ENCODE results near the gene CAPN2.

The CAPN2 gene

GRCh38 chr1:223712194-223712849 lies at the start of gene CAPN2:
TSS of gene CAPN2 (plus strand) at chr1:223712539. CDS start at chr1:223712641, 102 bp downstream.
- peak; percentile 60 for DNase-seq (ENCODE audit: low spot score)

- DNase-seq (ENCODE audit: low spot score): no peak
These were observed 49.4 kb upstream of the CAPN2 start for GRCh38 chr1:223662943-223663342.

GRCh38 chr1:223664106-223664505 lies 48.2 kb upstream of the CAPN2 start:
- DNase-seq (ENCODE audit: low spot score): no peak

- DNase-seq (ENCODE audit: low spot score): no peak
These were observed 46.6 kb upstream of the CAPN2 start, which contains the start of gene CAPN8 for GRCh38 chr1:223665592-223666312. TSS of gene CAPN8 (minus strand) at chr1:223665701. CDS start at chr1:223665646, 55 bp downstream.

GRCh38 chr1:223667484-223668182 lies 44.7 kb upstream of the CAPN2 start:
- no peak for DNase-seq (ENCODE audit: low spot score)

DNA sequence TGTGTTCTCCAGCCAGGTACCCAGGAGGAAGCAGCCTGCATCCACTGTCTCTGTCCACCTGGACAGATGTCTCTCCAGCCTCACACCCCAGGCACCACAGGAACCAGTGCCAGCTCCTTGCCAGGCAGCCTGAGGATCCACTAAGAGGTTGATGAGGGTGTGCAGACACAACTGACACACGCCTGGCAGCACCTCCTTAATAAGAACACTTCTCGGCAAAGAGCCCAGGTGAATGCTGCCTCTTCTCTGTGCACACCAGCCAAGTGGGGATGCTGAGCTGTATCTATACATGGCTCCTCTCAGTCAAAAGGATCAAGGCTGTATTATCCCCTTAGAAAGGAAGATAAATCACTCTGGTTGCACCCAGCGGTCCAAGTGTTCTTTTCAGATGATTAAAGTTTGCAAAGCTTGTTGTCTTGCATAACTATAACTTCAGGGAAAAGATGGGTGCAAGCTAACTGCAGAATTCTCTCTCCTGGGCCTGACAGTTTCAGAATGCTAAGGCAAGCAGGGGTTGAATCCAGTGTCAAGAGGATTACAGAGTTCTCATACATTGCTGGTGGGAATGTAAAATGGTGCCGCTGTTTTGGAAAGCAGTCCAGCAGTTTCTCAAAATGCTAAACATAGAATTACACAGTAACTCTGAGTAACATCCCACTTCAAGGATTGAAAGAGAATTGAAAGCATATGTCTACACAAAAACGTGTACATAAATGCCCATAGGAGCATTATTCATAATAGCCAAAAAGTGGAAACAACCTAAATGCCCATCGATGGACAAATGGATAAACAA lies 43.1 kb upstream of the CAPN2 start:
- no peak for DNase-seq (ENCODE audit: low spot score)

- peak; percentile 18 for DNase-seq (ENCODE audit: low spot score)
These were observed 41.7 kb upstream of the CAPN2 start for GRCh38 chr1:223670458-223671159.

DNA sequence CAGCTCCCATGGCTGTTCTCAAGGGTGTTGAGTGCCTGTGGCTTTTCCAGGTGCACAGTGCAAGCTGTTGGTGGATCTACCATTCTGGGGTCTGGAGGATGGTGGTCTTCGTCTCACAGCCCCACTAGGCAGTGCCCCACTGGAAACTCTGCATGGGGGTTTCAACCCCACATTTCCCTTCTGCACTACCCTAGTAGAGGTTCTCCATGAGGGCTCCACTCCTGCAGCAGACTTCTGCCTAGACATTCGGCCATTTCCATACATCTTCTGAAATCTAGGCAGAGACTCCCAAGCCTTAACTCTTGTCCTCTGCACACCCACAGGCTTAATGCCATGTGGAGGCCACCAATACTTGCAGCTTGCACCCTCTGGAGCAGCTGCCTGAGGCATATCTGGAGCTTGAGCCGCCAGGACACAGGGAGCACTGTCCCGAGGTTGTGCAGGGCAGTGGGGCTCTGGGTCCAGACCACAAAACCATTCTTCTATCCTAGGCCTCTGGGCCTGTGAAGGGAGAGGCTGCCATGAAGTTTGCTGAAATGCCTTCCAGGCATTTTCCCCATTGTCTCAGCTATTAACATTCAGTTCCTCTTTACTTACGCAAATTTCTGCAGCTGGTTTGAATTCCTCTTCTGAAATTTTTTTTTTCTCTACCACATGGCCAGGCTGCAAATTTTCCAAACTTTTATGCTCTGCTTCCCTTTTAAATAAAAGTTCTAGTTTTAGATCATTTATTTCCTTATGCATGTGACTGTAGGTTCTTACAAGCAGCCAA lies 38.0 kb upstream of the CAPN2 start:
- no peak for DNase-seq (ENCODE audit: low spot score)

GRCh38 chr1:223678841-223679240 lies 33.5 kb upstream of the CAPN2 start:
- no peak for DNase-seq (ENCODE audit: low spot score)

- no peak for DNase-seq (ENCODE audit: low spot score)
These were observed 32.2 kb upstream of the CAPN2 start for GRCh38 chr1:223680188-223680587.

DNA sequence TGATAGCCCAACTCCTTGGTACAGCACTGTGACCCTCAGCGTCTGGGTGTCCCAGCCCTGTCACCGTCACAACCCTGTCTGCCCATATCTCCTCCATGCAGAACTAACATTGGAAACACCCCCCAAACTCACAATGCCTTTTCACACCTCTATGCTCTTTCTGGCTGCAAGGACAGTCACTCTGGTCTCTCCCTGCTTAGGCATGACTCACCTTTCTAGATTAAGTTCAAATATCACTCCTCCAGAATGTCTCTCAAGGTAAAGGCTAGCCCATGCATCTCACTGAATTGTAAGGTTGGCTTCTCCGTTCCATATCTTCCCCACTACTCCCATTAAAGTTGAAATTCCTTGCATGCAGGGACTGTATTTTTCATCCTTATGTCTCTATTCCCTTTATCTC lies 29.8 kb upstream of the CAPN2 start:
- DNase-seq (ENCODE audit: low spot score): no peak

GRCh38 chr1:223683586-223684487 lies 28.5 kb upstream of the CAPN2 start:
- peak; percentile 52 for DNase-seq (ENCODE audit: low spot score)

DNA sequence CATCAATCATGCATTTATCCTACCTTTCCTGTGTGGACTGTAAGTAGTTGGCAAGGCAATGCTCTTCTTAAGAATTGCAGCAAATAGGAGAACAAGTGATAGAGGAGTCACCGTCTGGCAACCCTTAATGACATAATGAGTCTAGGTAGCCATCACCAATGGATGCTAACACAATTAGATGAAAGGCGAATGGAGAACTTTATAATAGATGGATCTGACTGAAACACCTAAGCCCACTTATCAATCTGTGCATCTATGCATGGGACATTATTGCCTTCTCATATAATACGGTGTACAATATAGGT lies 27.9 kb upstream of the CAPN2 start:
- no peak for DNase-seq (ENCODE audit: low spot score)

DNA sequence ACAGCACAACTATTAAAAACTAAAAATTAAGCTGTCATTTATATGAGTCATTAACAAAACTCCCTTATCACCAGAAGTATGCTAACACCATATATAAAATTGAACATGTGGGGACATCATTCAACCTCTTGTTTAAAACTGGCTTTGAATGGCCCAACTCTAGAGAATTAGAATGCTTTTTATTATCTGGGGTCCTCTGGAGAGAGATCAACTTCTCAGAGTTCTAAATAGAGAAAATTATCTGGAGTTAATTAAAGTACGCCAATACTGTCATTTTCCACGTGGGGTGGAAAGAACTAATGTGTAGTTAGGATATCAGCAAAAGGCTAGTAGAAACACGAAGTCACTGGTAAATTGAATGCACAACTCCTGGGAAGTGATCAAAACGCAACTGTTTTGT lies 21.2 kb upstream of the CAPN2 start:
- no peak for DNase-seq (ENCODE audit: low spot score)

GRCh38 chr1:223695014-223695548 lies 17.3 kb upstream of the CAPN2 start:
- no peak for DNase-seq (ENCODE audit: low spot score)

- no peak for DNase-seq (ENCODE audit: low spot score)
These were observed 16.4 kb upstream of the CAPN2 start for GRCh38 chr1:223695941-223696340.

DNA sequence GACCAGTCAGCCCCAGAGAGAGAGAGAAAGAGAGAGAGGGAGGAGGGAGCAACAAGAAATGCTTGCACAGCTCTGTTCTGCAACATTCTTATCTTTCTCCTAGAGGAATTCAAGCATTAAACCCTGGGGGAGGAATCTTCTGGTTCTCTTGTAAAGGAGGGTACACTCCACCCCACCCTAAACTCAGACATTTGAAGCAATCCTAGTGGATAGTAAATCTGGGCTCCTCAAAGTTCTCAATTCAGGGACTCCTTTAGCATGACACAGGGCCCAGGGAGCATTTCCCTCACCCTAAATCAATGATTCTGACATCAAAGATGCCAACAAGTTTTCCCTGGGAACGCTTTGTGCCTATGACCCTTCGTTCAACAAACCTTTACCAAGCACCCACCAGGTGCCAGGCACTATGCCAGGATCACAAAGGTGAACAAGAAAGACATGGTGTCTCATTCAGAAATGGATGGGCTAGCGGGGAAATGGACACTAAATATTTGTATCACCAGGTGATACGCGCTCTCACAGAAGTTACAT lies 11.9 kb upstream of the CAPN2 start:
- DNase-seq (ENCODE audit: low spot score): no peak

DNA sequence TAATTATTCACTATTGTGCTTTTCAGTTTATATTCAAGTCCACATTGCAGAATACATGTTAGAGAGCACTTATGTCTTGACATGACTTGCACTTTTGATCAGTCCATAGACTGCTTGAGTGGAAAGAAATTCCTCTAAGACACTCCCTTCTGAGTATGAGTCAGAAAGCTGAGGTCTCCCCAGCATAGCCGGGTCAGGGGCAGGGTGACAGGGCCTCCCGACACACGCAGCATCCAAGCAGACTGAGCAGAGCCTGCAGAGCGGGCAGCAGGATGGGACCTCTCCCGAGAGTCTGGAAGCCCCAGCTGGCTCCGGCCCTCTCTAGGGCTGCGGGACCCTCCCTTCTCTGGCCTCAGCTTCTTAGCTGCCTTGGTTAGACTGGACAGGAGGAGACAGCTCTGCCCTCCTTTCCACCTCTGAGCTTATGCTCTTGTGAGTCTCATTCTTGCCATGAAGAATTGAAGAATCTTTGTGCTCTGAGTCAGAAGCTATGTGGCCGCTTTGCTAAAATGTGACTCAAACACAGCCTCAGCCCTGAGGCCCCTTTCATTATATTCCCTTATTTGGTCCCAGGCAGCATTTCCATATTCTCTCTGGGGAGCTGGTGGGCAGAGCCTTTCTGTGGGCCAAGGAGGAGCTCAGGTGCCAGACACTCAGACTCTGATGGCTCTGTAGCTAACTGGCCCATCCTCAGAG lies 11.2 kb upstream of the CAPN2 start:
- no peak for DNase-seq (ENCODE audit: low spot score)

Data from CD4-positive, alpha-beta T cell treated with Interleukin-6 at 100 ng/mL for 8 hours (primary cell).